Vagina (tissue), 2 donors: ENCODE results near the gene FREM2. TPM values are rescaled to one million over a fixed set of nuclear protein-coding genes. Genes with fewer than 3 reads are reported as not detected.

Experiments used
- DNase-seq, 2 donors: peaks; one replicate each; pipeline ENCODE4 v3.0.0-alpha.2; 2017; ENCODE audit errors: extremely low spot score in 2 of 2
- H3K27ac ChIP-seq: fragments of 200-600 bp; sonication (generic); one replicate; pipeline ENCODE4 v1.5.1; 2019
- H3K27me3 ChIP-seq: fragments of 200-600 bp; sonication (generic); one replicate; pipeline ENCODE4 v1.5.1; 2019
- H3K36me3 ChIP-seq, 2 donors: fragments of 200-600 bp; sonication (generic); one replicate each; pipeline ENCODE4 v1.5.1; 2017 to 2019
- H3K4me1 ChIP-seq: fragments of 200-600 bp; sonication (generic); one replicate; pipeline ENCODE4 v1.5.1; 2019
- H3K4me3 ChIP-seq, 2 donors: fragments of 200-600 bp; sonication (generic); 1 replicate in 1 of 2; 2 replicates in 1 of 2; pipeline ENCODE4 v1.5.1; 2016 to 2019
- H3K9me3 ChIP-seq: fragments of 200-600 bp; sonication (generic); one replicate; pipeline ENCODE4 v1.5.1; 2019
- POLR2A ChIP-seq, 2 donors: fragments of 450-650 bp; IDR thresholded peaks; one replicate each; pipeline ENCODE4 v1.6.1; 2017; ENCODE audit warnings: antibody characterized with exemption in 2 of 2, mild to moderate bottlenecking in 2 of 2, moderate library complexity in 2 of 2
- POLR2AphosphoS5 ChIP-seq, 2 donors: sonication (generic); formaldehyde crosslinking; IDR thresholded peaks; one replicate each; pipeline ENCODE4 v1.9.0; 2017; ENCODE audit warnings: antibody characterized with exemption in 2 of 2, mild to moderate bottlenecking in 2 of 2, low read depth in 1 of 2; ENCODE audit not compliant: insufficient read depth in 1 of 2
- intact Hi-C: fragments of 100-400 bp; cut with DNase I; formaldehyde crosslinking; loops from one replicate; pipeline ENCODE4 v1.15.1; 2023
- total RNA-seq: library from RNA; depleted of rRNA; stranded (reverse); fragments of >200 nt; gene quantifications from one replicate; pipeline ENCODE4 v1.2.3, GENCODE V29; 2016
- TF ChIP-seq, protein P1 (sequence below), 3 experiments: fragments of 450-650 bp in 2 of 3; fragments of 200-600 bp in 1 of 3; sonication (generic) in 1 of 3; IDR thresholded peaks; one replicate each; pipeline ENCODE4 v1.5.1; 2017 to 2019; ENCODE audit warnings: antibody characterized with exemption in 3 of 3, mild to moderate bottlenecking in 2 of 3, moderate library complexity in 2 of 3

FREM2 gene, protein sequence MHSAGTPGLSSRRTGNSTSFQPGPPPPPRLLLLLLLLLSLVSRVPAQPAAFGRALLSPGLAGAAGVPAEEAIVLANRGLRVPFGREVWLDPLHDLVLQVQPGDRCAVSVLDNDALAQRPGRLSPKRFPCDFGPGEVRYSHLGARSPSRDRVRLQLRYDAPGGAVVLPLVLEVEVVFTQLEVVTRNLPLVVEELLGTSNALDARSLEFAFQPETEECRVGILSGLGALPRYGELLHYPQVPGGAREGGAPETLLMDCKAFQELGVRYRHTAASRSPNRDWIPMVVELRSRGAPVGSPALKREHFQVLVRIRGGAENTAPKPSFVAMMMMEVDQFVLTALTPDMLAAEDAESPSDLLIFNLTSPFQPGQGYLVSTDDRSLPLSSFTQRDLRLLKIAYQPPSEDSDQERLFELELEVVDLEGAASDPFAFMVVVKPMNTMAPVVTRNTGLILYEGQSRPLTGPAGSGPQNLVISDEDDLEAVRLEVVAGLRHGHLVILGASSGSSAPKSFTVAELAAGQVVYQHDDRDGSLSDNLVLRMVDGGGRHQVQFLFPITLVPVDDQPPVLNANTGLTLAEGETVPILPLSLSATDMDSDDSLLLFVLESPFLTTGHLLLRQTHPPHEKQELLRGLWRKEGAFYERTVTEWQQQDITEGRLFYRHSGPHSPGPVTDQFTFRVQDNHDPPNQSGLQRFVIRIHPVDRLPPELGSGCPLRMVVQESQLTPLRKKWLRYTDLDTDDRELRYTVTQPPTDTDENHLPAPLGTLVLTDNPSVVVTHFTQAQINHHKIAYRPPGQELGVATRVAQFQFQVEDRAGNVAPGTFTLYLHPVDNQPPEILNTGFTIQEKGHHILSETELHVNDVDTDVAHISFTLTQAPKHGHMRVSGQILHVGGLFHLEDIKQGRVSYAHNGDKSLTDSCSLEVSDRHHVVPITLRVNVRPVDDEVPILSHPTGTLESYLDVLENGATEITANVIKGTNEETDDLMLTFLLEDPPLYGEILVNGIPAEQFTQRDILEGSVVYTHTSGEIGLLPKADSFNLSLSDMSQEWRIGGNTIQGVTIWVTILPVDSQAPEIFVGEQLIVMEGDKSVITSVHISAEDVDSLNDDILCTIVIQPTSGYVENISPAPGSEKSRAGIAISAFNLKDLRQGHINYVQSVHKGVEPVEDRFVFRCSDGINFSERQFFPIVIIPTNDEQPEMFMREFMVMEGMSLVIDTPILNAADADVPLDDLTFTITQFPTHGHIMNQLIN (N-terminal part only)
- 0.98 TPM for total RNA-seq

DNA sequence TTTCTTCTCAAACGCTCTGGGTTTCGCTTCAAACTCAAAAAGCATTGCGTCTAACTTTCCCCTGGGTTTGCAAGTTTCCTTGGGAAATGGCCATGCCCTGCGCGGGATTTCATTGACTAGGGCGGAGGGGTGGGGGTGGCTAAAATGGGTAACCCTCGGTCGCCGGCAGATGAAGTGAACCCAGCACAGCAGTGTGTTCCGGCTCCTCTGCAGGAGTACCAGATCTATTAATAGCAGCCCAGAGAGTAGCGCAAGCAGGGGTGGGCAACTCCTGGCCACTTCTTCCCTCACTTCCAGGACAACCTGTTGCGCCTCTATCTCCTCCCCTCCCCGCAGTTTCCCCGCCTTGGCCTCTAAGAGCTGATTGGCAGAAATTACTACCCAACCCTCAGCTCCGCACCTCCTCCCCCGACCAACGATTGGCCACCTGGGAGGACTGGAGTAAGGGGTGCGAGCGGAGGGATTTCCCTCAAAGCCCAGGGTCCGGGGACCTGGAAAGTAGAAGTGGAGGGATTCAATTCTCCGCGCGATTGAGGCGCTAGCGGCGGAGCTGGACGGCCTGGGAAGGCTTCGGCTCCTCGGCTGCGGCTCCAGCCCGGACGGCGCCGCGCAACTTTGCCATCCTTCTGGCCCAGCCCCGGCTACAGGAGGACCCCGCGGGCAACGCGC is at the start of gene FREM2:
Gene FREM2 (plus strand): TSS at position 501 of the 669 bp plus-strand sequence. CDS start 268 bp downstream, outside the sequence.
- Histone ChIP-seq H3K4me1 (peaks cover 22% of the 10 kb centered on the region), H3K9me3 (no peaks in the 10 kb centered on the region), H3K27me3 (no peaks in the 10 kb centered on the region), H3K27ac (no peak within 1 kb of the TSS), H3K4me3 (peak within 1 kb of the TSS; percentile 46 to 48), H3K36me3 (no peaks in the 10 kb centered on the region)
- intact Hi-C loops, result no loop called here
- no peak for DNase-seq
- TF ChIP-seq, protein P1, sequence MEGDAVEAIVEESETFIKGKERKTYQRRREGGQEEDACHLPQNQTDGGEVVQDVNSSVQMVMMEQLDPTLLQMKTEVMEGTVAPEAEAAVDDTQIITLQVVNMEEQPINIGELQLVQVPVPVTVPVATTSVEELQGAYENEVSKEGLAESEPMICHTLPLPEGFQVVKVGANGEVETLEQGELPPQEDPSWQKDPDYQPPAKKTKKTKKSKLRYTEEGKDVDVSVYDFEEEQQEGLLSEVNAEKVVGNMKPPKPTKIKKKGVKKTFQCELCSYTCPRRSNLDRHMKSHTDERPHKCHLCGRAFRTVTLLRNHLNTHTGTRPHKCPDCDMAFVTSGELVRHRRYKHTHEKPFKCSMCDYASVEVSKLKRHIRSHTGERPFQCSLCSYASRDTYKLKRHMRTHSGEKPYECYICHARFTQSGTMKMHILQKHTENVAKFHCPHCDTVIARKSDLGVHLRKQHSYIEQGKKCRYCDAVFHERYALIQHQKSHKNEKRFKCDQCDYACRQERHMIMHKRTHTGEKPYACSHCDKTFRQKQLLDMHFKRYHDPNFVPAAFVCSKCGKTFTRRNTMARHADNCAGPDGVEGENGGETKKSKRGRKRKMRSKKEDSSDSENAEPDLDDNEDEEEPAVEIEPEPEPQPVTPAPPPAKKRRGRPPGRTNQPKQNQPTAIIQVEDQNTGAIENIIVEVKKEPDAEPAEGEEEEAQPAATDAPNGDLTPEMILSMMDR (IDR thresholded peaks at IDR 0.05), result no peak
- TF ChIP-seq POLR2AphosphoS5 (IDR thresholded peaks at IDR 0.05; ENCODE audit: insufficient read depth in 1 of 2, low read depth in 1 of 2), result no peak
- no peak for TF ChIP-seq POLR2A (IDR thresholded peaks at IDR 0.05)

DNA sequence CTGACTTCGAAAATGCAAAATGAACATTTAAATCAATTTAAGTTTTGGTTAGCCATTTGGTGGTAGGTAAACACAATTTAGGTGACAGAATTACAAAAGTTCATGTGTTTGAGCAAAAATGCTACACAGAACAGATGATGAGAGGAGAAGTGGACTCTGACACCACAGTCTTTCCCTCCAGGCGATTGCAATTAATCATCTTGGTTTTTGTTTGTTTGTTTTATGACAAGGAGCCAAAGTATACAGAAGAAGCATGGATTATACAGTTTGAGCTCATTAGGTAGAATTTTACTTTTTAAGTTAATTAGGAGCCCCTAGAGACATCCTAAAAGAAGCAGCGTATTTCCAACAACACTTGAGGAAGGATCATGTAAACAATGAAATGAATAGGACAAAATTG is 49.3 kb upstream of the FREM2 start:
- DNase-seq, result no peak
- H3K4me3 ChIP-seq, result no peak overlapping the region
- no peak overlapping the region for H3K27ac ChIP-seq
- no peaks in the 10 kb centered on the region for H3K27me3 ChIP-seq
- H3K4me1 ChIP-seq, result no peaks in the 10 kb centered on the region
- no peak for TF ChIP-seq POLR2A (IDR thresholded peaks at IDR 0.05)
- TF ChIP-seq POLR2AphosphoS5 (IDR thresholded peaks at IDR 0.05; ENCODE audit: insufficient read depth in 1 of 2, low read depth in 1 of 2), result no peak
- TF ChIP-seq, protein P1 (IDR thresholded peaks at IDR 0.05), result no peak
- intact Hi-C loops, result no loop called here
- H3K9me3 ChIP-seq, result no peaks in the 10 kb centered on the region
- no peaks in the 10 kb centered on the region for H3K36me3 ChIP-seq

DNA sequence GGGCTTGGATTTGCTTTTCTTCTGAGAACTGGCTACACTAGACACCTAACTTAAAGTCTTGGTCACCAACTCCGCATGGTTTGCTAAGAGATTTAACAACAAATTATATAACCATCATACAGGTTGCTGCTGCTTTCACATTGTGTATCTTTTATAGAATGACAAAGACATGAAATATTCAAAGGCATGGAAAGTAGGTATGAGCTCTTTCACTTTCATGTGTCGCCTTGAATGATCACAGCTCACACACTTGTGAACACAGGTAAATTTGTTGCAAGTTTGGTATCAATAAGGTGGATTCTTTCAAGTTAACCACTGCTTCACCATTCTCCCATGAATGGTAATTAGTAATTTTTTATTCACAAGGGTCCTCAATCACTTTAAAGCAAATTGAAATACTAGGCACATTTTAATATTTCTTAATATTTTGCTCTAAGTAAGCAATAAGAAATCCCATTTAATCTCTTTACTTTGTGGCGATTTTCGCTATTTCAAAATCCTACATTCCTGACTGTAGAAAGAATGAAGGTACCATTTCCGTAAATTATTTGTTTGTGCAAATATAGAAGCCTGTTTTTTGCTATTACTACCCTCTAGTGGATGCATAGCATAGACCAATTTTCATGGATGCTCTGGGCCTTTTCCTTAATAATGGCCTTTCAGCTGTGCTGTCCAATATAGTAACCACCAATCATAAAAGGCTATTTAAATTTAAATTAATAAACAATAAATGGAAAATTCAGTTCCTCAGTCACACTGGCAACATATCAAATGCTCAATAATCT is 45.5 kb upstream of the FREM2 start:
- H3K27ac ChIP-seq, result no peak overlapping the region
- H3K27me3 ChIP-seq, result no peaks in the 10 kb centered on the region
- no peak overlapping the region for H3K4me3 ChIP-seq
- no peaks in the 10 kb centered on the region for H3K4me1 ChIP-seq
- intact Hi-C loops, result no loop called here
- no peaks in the 10 kb centered on the region for H3K36me3 ChIP-seq
- TF ChIP-seq POLR2AphosphoS5 (IDR thresholded peaks at IDR 0.05; ENCODE audit: insufficient read depth in 1 of 2, low read depth in 1 of 2), result no peak
- DNase-seq, result no peak
- no peaks in the 10 kb centered on the region for H3K9me3 ChIP-seq

DNA sequence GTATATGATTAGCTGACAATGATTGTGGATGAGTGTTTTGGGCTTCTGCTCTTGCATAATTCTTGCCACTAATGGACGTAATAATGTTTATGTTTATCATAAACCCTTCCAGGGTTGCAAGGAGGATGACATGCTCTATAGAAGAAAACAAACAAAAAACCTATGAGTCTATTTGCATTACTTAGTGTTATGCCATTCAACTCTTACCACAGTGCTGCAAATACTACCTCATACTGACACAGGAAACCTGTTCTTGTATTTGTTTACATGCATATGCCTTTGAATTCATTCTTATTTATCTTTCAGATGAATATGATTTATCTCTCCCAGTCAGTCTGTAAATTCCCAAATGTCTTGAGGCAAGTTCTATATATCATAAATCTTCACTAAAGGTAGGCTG is 39.6 kb upstream of the FREM2 start:
- no peak for DNase-seq
- no peaks in the 10 kb centered on the region for H3K9me3 ChIP-seq
- no peaks in the 10 kb centered on the region for H3K36me3 ChIP-seq
- H3K27me3 ChIP-seq, result no peaks in the 10 kb centered on the region
- no peak overlapping the region for H3K27ac ChIP-seq
- TF ChIP-seq, protein P1 (IDR thresholded peaks at IDR 0.05), result no peak
- TF ChIP-seq POLR2AphosphoS5 (IDR thresholded peaks at IDR 0.05; ENCODE audit: insufficient read depth in 1 of 2, low read depth in 1 of 2), result no peak
- no peak for TF ChIP-seq POLR2A (IDR thresholded peaks at IDR 0.05)
- H3K4me1 ChIP-seq, result no peaks in the 10 kb centered on the region
- no peak overlapping the region for H3K4me3 ChIP-seq
- intact Hi-C loops, result no loop called here
